Measurements from ENCODE around the gene SEL1L3. TPM values are rescaled to one million over a fixed set of nuclear protein-coding genes. Genes with fewer than 3 reads are reported as not detected.

SEL1L3 gene
- total and polyA plus RNA-seq, 2 donors from 2014 or later: 8.2 to 60.3 TPM

GRCh38 chr4:25773358-25773757, 89.4 kb downstream of the SEL1L3 start:
- Histone ChIP-seq H3K27ac (ENCODE audit: low read depth in 2 of 2, low read length in 2 of 2) (no peak overlapping the region), H3K9me3 (ENCODE audit: control insufficient read depth in 2 of 3, insufficient read depth in 1 of 3, low read length in 3 of 3) (no peaks in the 10 kb centered on the region), H3K27me3 (ENCODE audit: control insufficient read depth, insufficient read depth, low read length) (no peaks in the 10 kb centered on the region), H3K4me3 (ENCODE audit: low read length in 3 of 3) (no peak overlapping the region), H3K36me3 (ENCODE audit: control insufficient read depth in 2 of 3, insufficient read depth in 3 of 3, low read length in 3 of 3) (no peaks in the 10 kb centered on the region), H3K4me1 (ENCODE audit: control insufficient read depth in 2 of 3, insufficient read depth in 2 of 3, low read depth in 1 of 3, low read length in 3 of 3) (no peaks in the 10 kb centered on the region), H3K9ac (ENCODE audit: low read length in 3 of 3) (no peak overlapping the region)
- DNase-seq (no peak), FAIRE-seq (no peak)
- intact Hi-C loops (cut with DNase I): no loop called here
- TF ChIP-seq, protein P1, sequence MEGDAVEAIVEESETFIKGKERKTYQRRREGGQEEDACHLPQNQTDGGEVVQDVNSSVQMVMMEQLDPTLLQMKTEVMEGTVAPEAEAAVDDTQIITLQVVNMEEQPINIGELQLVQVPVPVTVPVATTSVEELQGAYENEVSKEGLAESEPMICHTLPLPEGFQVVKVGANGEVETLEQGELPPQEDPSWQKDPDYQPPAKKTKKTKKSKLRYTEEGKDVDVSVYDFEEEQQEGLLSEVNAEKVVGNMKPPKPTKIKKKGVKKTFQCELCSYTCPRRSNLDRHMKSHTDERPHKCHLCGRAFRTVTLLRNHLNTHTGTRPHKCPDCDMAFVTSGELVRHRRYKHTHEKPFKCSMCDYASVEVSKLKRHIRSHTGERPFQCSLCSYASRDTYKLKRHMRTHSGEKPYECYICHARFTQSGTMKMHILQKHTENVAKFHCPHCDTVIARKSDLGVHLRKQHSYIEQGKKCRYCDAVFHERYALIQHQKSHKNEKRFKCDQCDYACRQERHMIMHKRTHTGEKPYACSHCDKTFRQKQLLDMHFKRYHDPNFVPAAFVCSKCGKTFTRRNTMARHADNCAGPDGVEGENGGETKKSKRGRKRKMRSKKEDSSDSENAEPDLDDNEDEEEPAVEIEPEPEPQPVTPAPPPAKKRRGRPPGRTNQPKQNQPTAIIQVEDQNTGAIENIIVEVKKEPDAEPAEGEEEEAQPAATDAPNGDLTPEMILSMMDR (IDR thresholded peaks at IDR 0.05; ENCODE audit: borderline replicate concordance, extremely low read depth, insufficient read depth): no peak

DNA sequence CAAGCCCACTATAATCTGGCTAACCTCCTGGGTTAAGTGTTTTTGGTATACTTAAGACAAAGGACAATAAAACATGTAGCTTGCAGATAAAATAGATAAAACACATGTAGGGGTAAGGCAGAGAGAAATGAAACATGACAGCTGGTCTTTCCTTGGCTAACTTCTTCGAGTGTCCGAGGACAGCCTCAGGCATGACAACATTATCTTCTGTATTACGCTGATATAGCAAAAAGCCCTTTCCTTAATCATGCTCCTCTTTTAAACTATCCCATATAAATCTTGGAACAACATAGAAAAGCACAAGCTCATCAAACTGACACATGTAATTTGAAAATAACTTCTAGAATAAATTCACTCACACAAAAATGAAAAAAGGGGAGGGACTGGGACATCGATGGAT, 91.1 kb downstream of the SEL1L3 start:
- Histone ChIP-seq H3K4me3 (ENCODE audit: low read length in 3 of 3) (no peak overlapping the region), H3K27ac (ENCODE audit: low read depth in 2 of 2, low read length in 2 of 2) (no peak overlapping the region), H3K4me1 (ENCODE audit: control insufficient read depth in 2 of 3, insufficient read depth in 2 of 3, low read depth in 1 of 3, low read length in 3 of 3) (peaks cover 0 to 2% (median 0%) of the 10 kb centered on the region in 3 donors), H3K9ac (ENCODE audit: low read length in 3 of 3) (no peak overlapping the region), H3K27me3 (ENCODE audit: control insufficient read depth, insufficient read depth, low read length) (no peaks in the 10 kb centered on the region), H3K36me3 (ENCODE audit: control insufficient read depth in 2 of 3, insufficient read depth in 3 of 3, low read length in 3 of 3) (no peaks in the 10 kb centered on the region), H3K9me3 (ENCODE audit: control insufficient read depth in 2 of 3, insufficient read depth in 1 of 3, low read length in 3 of 3) (no peaks in the 10 kb centered on the region)
- DNase-seq (peak in 1 of 5 donors; percentile 20), FAIRE-seq (no peak)
- TF ChIP-seq, protein P1 (IDR thresholded peaks at IDR 0.05; ENCODE audit: borderline replicate concordance, extremely low read depth, insufficient read depth): no peak
- intact Hi-C loops (cut with DNase I): no loop called here

DNA sequence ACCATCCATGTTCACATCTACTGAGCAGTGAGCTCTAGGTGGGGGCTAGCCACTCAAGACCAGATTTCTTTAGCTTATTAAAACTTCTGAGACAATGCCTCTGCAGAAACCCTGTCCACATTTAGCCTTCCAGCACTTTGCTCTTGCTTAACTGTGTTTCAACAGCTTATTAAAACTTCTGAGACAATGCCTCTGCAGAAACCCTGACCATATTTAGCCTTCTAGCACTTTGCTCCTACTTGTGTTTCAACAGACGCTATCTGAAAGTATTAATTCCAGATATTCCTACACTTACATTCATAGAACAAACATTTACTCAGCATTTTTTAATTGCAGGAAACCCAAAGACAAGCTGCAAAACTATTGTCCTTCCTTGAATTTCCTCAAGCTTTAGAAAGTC, 91.9 kb downstream of the SEL1L3 start:
- Histone ChIP-seq H3K4me3 (ENCODE audit: low read length in 3 of 3) (no peak overlapping the region), H3K36me3 (ENCODE audit: control insufficient read depth in 2 of 3, insufficient read depth in 3 of 3, low read length in 3 of 3) (peaks cover 0 to 3% (median 0%) of the 10 kb centered on the region in 3 donors), H3K4me1 (ENCODE audit: control insufficient read depth in 2 of 3, insufficient read depth in 2 of 3, low read depth in 1 of 3, low read length in 3 of 3) (peaks cover 0 to 2% (median 0%) of the 10 kb centered on the region in 3 donors), H3K9me3 (ENCODE audit: control insufficient read depth in 2 of 3, insufficient read depth in 1 of 3, low read length in 3 of 3) (no peaks in the 10 kb centered on the region), H3K9ac (ENCODE audit: low read length in 3 of 3) (no peak overlapping the region), H3K27me3 (ENCODE audit: control insufficient read depth, insufficient read depth, low read length) (no peaks in the 10 kb centered on the region), H3K27ac (ENCODE audit: low read depth in 2 of 2, low read length in 2 of 2) (no peak overlapping the region)
- FAIRE-seq (no peak), DNase-seq (no peak)
- intact Hi-C loops (cut with DNase I): no loop called here
- TF ChIP-seq, protein P1 (IDR thresholded peaks at IDR 0.05; ENCODE audit: borderline replicate concordance, extremely low read depth, insufficient read depth): no peak

GRCh38 chr4:25769251-25769650, 93.5 kb downstream of the SEL1L3 start:
- H3K27me3 ChIP-seq (ENCODE audit: control insufficient read depth, insufficient read depth, low read length): no peaks in the 10 kb centered on the region
- no peak for FAIRE-seq
- intact Hi-C loops (cut with DNase I): loop anchor here (10.0 kb wide), 1 partner anchor 334 kb away; no protein-coding TSS in a partner anchor

More at GRCh38 chr4:25769251-25769650, 93.5 kb downstream of the SEL1L3 start:
- H3K4me1 ChIP-seq (ENCODE audit: control insufficient read depth in 2 of 3, insufficient read depth in 2 of 3, low read depth in 1 of 3, low read length in 3 of 3): peaks cover 0 to 2% (median 0%) of the 10 kb centered on the region in 3 donors
- H3K36me3 ChIP-seq (ENCODE audit: control insufficient read depth in 2 of 3, insufficient read depth in 3 of 3, low read length in 3 of 3): peaks cover 0 to 3% (median 0%) of the 10 kb centered on the region in 3 donors
- no peak for DNase-seq
- TF ChIP-seq, protein P1 (IDR thresholded peaks at IDR 0.05; ENCODE audit: borderline replicate concordance, extremely low read depth, insufficient read depth): no peak
- no peaks in the 10 kb centered on the region for H3K9me3 ChIP-seq (ENCODE audit: control insufficient read depth in 2 of 3, insufficient read depth in 1 of 3, low read length in 3 of 3)
- no peak overlapping the region for H3K4me3 ChIP-seq (ENCODE audit: low read length in 3 of 3)
- no peak overlapping the region for H3K9ac ChIP-seq (ENCODE audit: low read length in 3 of 3)
- H3K27ac ChIP-seq (ENCODE audit: low read depth in 2 of 2, low read length in 2 of 2): no peak overlapping the region

All from kidney (tissue), 14 donors.